Endodermal cell (in vitro differentiated cells): ENCODE results near the gene EMX1. TPM values are rescaled to one million over a fixed set of nuclear protein-coding genes. Genes with fewer than 3 reads are reported as not detected.

Source experiments
- DNase-seq: peaks from one replicate; pipeline ENCODE4 v3.0.0-alpha.2; 2017
- H3K27ac ChIP-seq: 2 replicates; pipeline ENCODE4 v1.5.1; 2013; ENCODE audit warnings: mild to moderate bottlenecking, low read depth, low read length, moderate library complexity
- H3K27me3 ChIP-seq: 2 replicates; pipeline ENCODE4 v1.6.1; 2013; ENCODE audit warnings: mild to moderate bottlenecking, low read length, moderate library complexity; ENCODE audit not compliant: insufficient read depth, control insufficient read depth, poor library complexity, severe bottlenecking
- H3K36me3 ChIP-seq: 2 replicates; pipeline ENCODE4 v1.7.0; 2013; ENCODE audit warnings: mild to moderate bottlenecking, low read length, moderate library complexity; ENCODE audit not compliant: control insufficient read depth, insufficient read depth
- H3K4me1 ChIP-seq: one replicate; pipeline ENCODE4 v1.7.0; 2013; ENCODE audit warnings: low read length; ENCODE audit not compliant: control insufficient read depth, insufficient read depth
- H3K4me3 ChIP-seq: 2 replicates; pipeline ENCODE4 v1.5.1; 2013; ENCODE audit warnings: mild to moderate bottlenecking, low read length, moderate library complexity
- H3K9ac ChIP-seq: 2 replicates; pipeline ENCODE4 v1.6.1; 2013; ENCODE audit warnings: mild to moderate bottlenecking, low read length, moderate library complexity; ENCODE audit not compliant: poor library complexity, severe bottlenecking; ENCODE audit errors: extremely low read depth
- H3K9me3 ChIP-seq: 2 replicates; pipeline ENCODE4 v1.6.1; 2013; ENCODE audit warnings: mild to moderate bottlenecking, low read length, moderate library complexity; ENCODE audit not compliant: control insufficient read depth
- H3K27ac Mint-ChIP-seq: 2 replicates; pipeline ENCODE4 v1.8.0; 2020; ENCODE audit warnings: mixed read lengths
- H3K27me3 Mint-ChIP-seq: 2 replicates; pipeline ENCODE4 v1.8.0; 2021; ENCODE audit warnings: mild to moderate bottlenecking, mixed read lengths; ENCODE audit not compliant: insufficient read depth
- H3K36me3 Mint-ChIP-seq: 2 replicates; pipeline ENCODE4 v1.8.0; 2020; ENCODE audit warnings: low read depth, mixed read lengths
- H3K4me1 Mint-ChIP-seq: 2 replicates; pipeline ENCODE4 v1.8.0; 2020; ENCODE audit warnings: mixed read lengths
- H3K4me3 Mint-ChIP-seq: 2 replicates; pipeline ENCODE4 v1.8.0; 2020; ENCODE audit warnings: mild to moderate bottlenecking, moderate library complexity, mixed read lengths
- H3K9me3 Mint-ChIP-seq: 2 replicates; pipeline ENCODE4 v1.8.0; 2020; ENCODE audit warnings: mild to moderate bottlenecking, mixed read lengths
- CTCF ChIP-seq: fragments of 200-600 bp; sonication (generic); conservative IDR thresholded peaks from 2 replicates; pipeline ENCODE4 v1.5.0; 2021; ENCODE audit warnings: antibody characterized with exemption, mild to moderate bottlenecking
- WGBS, 2 experiments: methylation state at CpG; one replicate each; pipeline versions ENCODE4 v1.1.5 to v1.1.7; 2013; ENCODE audit warnings: missing lambda C conversion rate in 2 of 2, mixed read lengths in 1 of 2; ENCODE audit not compliant: insufficient coverage in 1 of 2, insufficient read length in 1 of 2; 5-methylcytosine and 5-hydroxymethylcytosine counted together
- total RNA-seq, 2 donors: library from RNA; stranded (reverse); fragmentation: NEBNext Ultra II Directional in 1 of 2; extraction: Animal tissue kit (Norgen Biotek cat#: 25700) in 1 of 2; gene quantifications; 2 replicates in 1 of 2; 3 replicates in 1 of 2; pipeline ENCODE4 v1.2.1, GENCODE V29; 2021

The EMX1 gene
- total RNA-seq, 2 donors from 2014 or later = 0.35 to 1.1 TPM

- peaks cover 3% of the 10 kb centered on the region for H3K36me3 Mint-ChIP-seq
- Histone ChIP-seq H3K36me3 (no peaks in the 10 kb centered on the region), H3K27me3 (no peaks in the 10 kb centered on the region), H3K4me3 (no peak overlapping the region), H3K9me3 (no peaks in the 10 kb centered on the region), H3K9ac (no peak overlapping the region), H3K4me1 (no peaks in the 10 kb centered on the region), H3K27ac (no peak overlapping the region)
- H3K27me3 Mint-ChIP-seq = no peaks in the 10 kb centered on the region
- WGBS, 2 experiments = 79 to 93% methylated on average over 4 of the region's 4 CpGs
- DNase-seq = no peak
- no peak for TF ChIP-seq CTCF
- no peak overlapping the region for H3K4me3 Mint-ChIP-seq
- H3K9me3 Mint-ChIP-seq = no peaks in the 10 kb centered on the region
- peaks cover 14% of the 10 kb centered on the region for H3K4me1 Mint-ChIP-seq
- H3K27ac Mint-ChIP-seq = peak overlapping the region; percentile 35
Observed at GRCh38 chr2:72949642-72950041, 32.3 kb downstream of the EMX1 start.

DNA sequence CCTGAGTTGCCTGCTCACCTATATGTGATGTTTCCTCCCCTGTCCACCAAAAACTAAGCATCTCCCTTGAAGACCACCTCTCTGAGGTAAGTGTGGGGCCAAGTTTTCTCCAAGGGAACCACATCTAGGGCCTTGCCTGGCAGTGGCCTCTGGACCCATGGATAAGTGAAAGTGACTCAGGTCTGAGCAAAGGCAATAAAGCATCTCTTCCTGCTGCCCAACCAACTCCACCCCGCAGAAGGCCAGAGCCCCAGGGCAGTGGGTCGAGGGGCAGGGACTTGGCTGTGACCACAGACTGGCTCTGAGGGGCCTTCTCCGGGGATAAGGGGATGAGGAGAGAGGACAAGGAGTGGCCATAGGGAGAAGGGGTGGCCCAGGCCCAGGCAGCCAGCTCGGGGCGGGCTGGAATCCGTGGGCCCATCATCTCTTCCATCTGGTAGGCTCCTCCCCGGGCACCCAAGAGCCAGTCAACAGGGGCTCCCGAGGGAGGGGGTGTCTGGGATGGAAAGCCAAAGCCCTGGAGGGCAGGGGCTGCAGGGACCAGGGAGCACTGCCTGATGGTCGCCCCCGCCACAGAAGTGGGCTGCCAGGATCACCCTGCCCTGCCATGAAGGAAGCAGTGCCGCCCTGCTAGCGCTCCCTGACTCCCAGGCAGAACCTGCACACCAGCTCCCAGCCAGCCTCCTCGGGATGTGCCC lies 33.4 kb downstream of the EMX1 start:
- H3K27me3 ChIP-seq = no peaks in the 10 kb centered on the region
- no peak overlapping the region for H3K4me3 Mint-ChIP-seq
- H3K36me3 ChIP-seq = no peaks in the 10 kb centered on the region
- no peak overlapping the region for H3K9ac ChIP-seq
- no peaks in the 10 kb centered on the region for H3K9me3 ChIP-seq
- H3K4me1 ChIP-seq = no peaks in the 10 kb centered on the region
- peak overlapping the region; percentile 66 for H3K27ac Mint-ChIP-seq
- H3K27ac ChIP-seq = no peak overlapping the region
- H3K4me3 ChIP-seq = no peak overlapping the region
- no peaks in the 10 kb centered on the region for H3K9me3 Mint-ChIP-seq
- TF ChIP-seq CTCF = no peak
- 82% methylated on average over 13 of the region's 13 CpGs; no CpG with 5 or more reads in 1 of the 2 experiments for WGBS, 2 experiments
- peaks cover 21% of the 10 kb centered on the region for H3K4me1 Mint-ChIP-seq
- no peak for DNase-seq
- H3K36me3 Mint-ChIP-seq = no peaks in the 10 kb centered on the region
- H3K27me3 Mint-ChIP-seq = no peaks in the 10 kb centered on the region

DNA sequence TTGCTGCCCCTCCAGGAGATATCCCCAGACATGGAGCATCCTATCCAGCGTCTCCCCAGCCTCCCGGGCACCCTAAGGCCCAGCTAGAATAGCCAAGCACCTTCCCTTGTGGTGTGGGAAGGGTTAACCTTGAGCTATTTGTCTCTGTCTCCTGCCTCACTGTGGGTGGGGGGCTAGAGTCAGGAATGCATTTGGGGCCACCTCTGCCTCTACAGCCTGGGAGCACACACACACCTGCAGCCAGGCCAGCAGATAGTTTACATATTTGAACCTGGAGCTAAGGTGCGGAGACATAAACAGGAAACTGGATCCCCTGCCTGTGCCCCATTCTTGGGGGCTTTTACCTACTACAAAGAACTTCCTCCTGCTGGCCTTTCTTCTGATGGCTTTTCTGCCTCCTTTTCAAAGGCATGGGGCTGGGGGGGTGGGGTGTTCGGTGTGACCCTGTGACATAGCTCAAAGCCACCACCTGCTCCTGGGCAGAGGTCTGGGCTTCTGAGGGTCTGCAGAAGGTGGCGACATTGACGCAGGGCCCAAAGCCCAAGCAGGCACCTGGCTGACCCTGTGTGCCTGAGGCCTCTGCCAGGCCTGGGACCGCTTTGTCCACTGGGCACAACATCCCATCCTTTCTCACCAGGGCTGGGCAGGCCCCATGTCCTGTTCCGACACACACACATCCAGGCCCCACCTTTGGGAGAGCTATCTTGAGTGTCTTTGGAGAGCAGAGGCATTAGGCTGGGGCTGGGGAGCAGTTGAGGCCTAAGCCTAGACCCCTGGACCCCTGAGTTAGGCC lies 34.2 kb downstream of the EMX1 start:
- Histone ChIP-seq H3K36me3 (no peaks in the 10 kb centered on the region), H3K4me3 (no peak overlapping the region), H3K27me3 (no peaks in the 10 kb centered on the region), H3K9ac (no peak overlapping the region), H3K4me1 (no peaks in the 10 kb centered on the region), H3K27ac (no peak overlapping the region), H3K9me3 (no peaks in the 10 kb centered on the region)
- no peaks in the 10 kb centered on the region for H3K27me3 Mint-ChIP-seq
- peak overlapping the region; percentile 84 for H3K27ac Mint-ChIP-seq
- H3K36me3 Mint-ChIP-seq = no peaks in the 10 kb centered on the region
- no peak for TF ChIP-seq CTCF
- H3K9me3 Mint-ChIP-seq = no peaks in the 10 kb centered on the region
- peaks cover 21% of the 10 kb centered on the region for H3K4me1 Mint-ChIP-seq
- WGBS, 2 experiments = 75 to 100% methylated on average over 3 to 8 of the region's 8 CpGs
- H3K4me3 Mint-ChIP-seq = no peak overlapping the region
- peak; percentile 92 for DNase-seq
